Measurements from ENCODE around the gene DDN. TPM values are rescaled to one million over a fixed set of nuclear protein-coding genes. Genes with fewer than 3 reads are reported as not detected.

Gene DDN
- total and polyA plus RNA-seq, 9 of the 15 experiments (the other 6 are each of a cell fraction or from before 2014, with no cell fraction given), result 0.03 to 3.6 (median 1.6) TPM

- TF ChIP-seq CBFB (CRISPR knock-in tag; IDR thresholded peaks at IDR 0.05), result no peak
- TF ChIP-seq ZBTB7A (IDR thresholded peaks at IDR 0.05; ENCODE audit: borderline replicate concordance, control insufficient read depth, low read depth, low read length), result no peak
- no peak for TF ChIP-seq HNRNPK (IDR thresholded peaks at IDR 0.05; ENCODE audit: low read depth, low read length, poor library complexity, severe bottlenecking)
- WGBS (ENCODE audit: insufficient coverage, low coverage, missing lambda C conversion rate), result 24% methylated on average over 23 of the region's 23 CpGs
- POLR2A ChIA-PET, result no interaction called here
- Histone ChIP-seq H3K9me1 (ENCODE audit: control insufficient read depth, insufficient read depth, low read length) (peaks cover 3% of the 10 kb centered on the region), H3K4me3 (no peak overlapping the region), H2AFZ (ENCODE audit: low read depth, low read length) (no peak overlapping the region), H3K4me1 (replicated peaks in 1 of 2; ENCODE audit: control insufficient read depth in 2 of 2, insufficient read depth in 2 of 2, low read length in 2 of 2) (peaks cover 2 to 4% of the 10 kb centered on the region in 2 experiments; a peak in 2 of 5 replicates), H4K20me1 (replicated peaks; ENCODE audit: control insufficient read depth, insufficient read depth, low read length) (peaks cover 5% of the 10 kb centered on the region), H3K36me3 (ENCODE audit: control insufficient read depth, insufficient read depth, low read length) (no peaks in the 10 kb centered on the region), H3K4me2 (ENCODE audit: insufficient read depth, low read length) (no peak overlapping the region), H3K9ac (ENCODE audit: insufficient read depth in 1 of 2, low read depth in 2 of 2, low read length in 2 of 2) (no peak overlapping the region), H3K79me2 (ENCODE audit: control insufficient read depth, insufficient read depth, low read length) (no peaks in the 10 kb centered on the region), H3K27me3 (ENCODE audit: control insufficient read depth in 2 of 2, insufficient read depth in 2 of 2, low read length in 2 of 2) (peaks cover 19 to 56% of the 10 kb centered on the region in 2 experiments; a peak in 4 of 5 replicates), H3K9me3 (replicated peaks; ENCODE audit: control insufficient read depth, insufficient read depth, low read depth, low read length) (no peaks in the 10 kb centered on the region), H3K27ac (ENCODE audit: extremely low read depth, low read depth, low read length) (no peak overlapping the region)
- CTCF ChIA-PET (ENCODE audit: low intra/inter-chr PET ratio), result interaction anchor here (0.6 kb wide), 1 partner anchor 84 kb away, joined by 3 read pairs; no protein-coding TSS in a partner anchor
- FAIRE-seq (no peak), ATAC-seq (no peak), DNase-seq (ENCODE audit: extremely low read depth in 1 of 4, low spot score in 3 of 4) (no peak)
- BruUV-seq (replicated peaks), result no TSS peak
- intact Hi-C loops (cut with micrococcal nuclease) (loop anchor here (5.0 to 10.0 kb wide), 2 partner anchors 55 to 232 kb away; no protein-coding TSS in a partner anchor), in situ Hi-C loops (cut with MboI) (no loop called here)
Observed at GRCh38 chr12:48986720-48987291, 12.4 kb downstream of the DDN start.

GRCh38 chr12:48985901-48986300, 13.3 kb downstream of the DDN start:
- no TSS peak for BruUV-seq (replicated peaks)
- in situ Hi-C loops (cut with MboI), result no loop called here
- FAIRE-seq, result no peak
- CTCF ChIA-PET (ENCODE audit: low intra/inter-chr PET ratio), result interaction anchor here (0.6 kb wide), 1 partner anchor 83 kb away, joined by 3 read pairs; no protein-coding TSS in a partner anchor
- DNase-seq (ENCODE audit: extremely low read depth in 1 of 4, low spot score in 3 of 4), result no peak
- Histone ChIP-seq H3K4me2 (ENCODE audit: insufficient read depth, low read length) (no peak overlapping the region), H3K4me3 (no peak overlapping the region), H3K79me2 (ENCODE audit: control insufficient read depth, insufficient read depth, low read length) (no peaks in the 10 kb centered on the region), H3K9me1 (ENCODE audit: control insufficient read depth, insufficient read depth, low read length) (peaks cover 3% of the 10 kb centered on the region), H3K27ac (ENCODE audit: extremely low read depth, low read depth, low read length) (no peak overlapping the region), H3K27me3 (ENCODE audit: control insufficient read depth in 2 of 2, insufficient read depth in 2 of 2, low read length in 2 of 2) (peaks cover 28 to 60% of the 10 kb centered on the region in 2 experiments; a peak in 4 of 5 replicates), H3K9me3 (replicated peaks; ENCODE audit: control insufficient read depth, insufficient read depth, low read depth, low read length) (no peaks in the 10 kb centered on the region), H2AFZ (ENCODE audit: low read depth, low read length) (no peak overlapping the region), H3K9ac (ENCODE audit: insufficient read depth in 1 of 2, low read depth in 2 of 2, low read length in 2 of 2) (no peak overlapping the region), H4K20me1 (replicated peaks; ENCODE audit: control insufficient read depth, insufficient read depth, low read length) (peaks cover 5% of the 10 kb centered on the region), H3K4me1 (replicated peaks in 1 of 2; ENCODE audit: control insufficient read depth in 2 of 2, insufficient read depth in 2 of 2, low read length in 2 of 2) (peaks cover 2 to 13% of the 10 kb centered on the region in 2 experiments; a peak in 3 of 5 replicates), H3K36me3 (ENCODE audit: control insufficient read depth, insufficient read depth, low read length) (no peaks in the 10 kb centered on the region)
- WGBS (ENCODE audit: insufficient coverage, low coverage, missing lambda C conversion rate), result 21% methylated on average over 2 of the region's 2 CpGs
- POLR2A ChIA-PET, result interaction anchor here (0.7 kb wide), 1 partner anchor 32 kb away, joined by 3 read pairs; no protein-coding TSS in a partner anchor
- ATAC-seq, result no peak
- intact Hi-C loops (cut with micrococcal nuclease), result loop anchor here (5.0 to 10.0 kb wide), 2 partner anchors 54 to 231 kb away; no protein-coding TSS in a partner anchor
- TF ChIP-seq ZNF24 (IDR thresholded peaks at IDR 0.05), result peak; percentile 35; the same call in 1 of the 2 replicates
- no peak for TF ChIP-seq NONO (IDR thresholded peaks at IDR 0.05; ENCODE audit: low read depth in 2 of 2, low read length in 1 of 2)

All from K562 (cell line).